IMR-90 (cell line): ENCODE results near the gene ESD. TPM values are rescaled to one million over a fixed set of nuclear protein-coding genes. Genes with fewer than 3 reads are reported as not detected.

Experiments
- ATAC-seq: fragments of 200-7000 bp; cut with Tn5 transposase; 2 replicates; pipeline ENCODE4 v1.9.1; 2020; ENCODE audit warnings: low read depth, mild to moderate bottlenecking, moderate library complexity
- BruUV-seq: library from RNA; stranded (reverse); fragments of 400-500 nt; replicated peaks from 2 replicates; lab custom pipeline; 2021; lab: Mats Ljungman, UMichigan
- CTCF ChIA-PET: fragments of 300-600 bp; formaldehyde crosslinking; extraction: SDS; loops from one replicate; lab custom pipeline; 2021; ENCODE audit warnings: antibody characterized with exemption; lab: Yijun Ruan, JAX
- POLR2A ChIA-PET: fragments of 300-600 bp; sonication (Branson Sonifier 250); formaldehyde crosslinking; loops from one replicate; lab custom pipeline; 2022; ENCODE audit warnings: antibody characterized with exemption; ENCODE audit not compliant: unreplicated experiment; lab: Charles Lee
- DNase-seq: peaks from one replicate; pipeline ENCODE4 v3.0.0; 2013
- H2AFZ ChIP-seq: replicated peaks from 2 replicates; pipeline ENCODE3; 2013; ENCODE audit warnings: low read length, mild to moderate bottlenecking; ENCODE audit not compliant: poor library complexity
- H2AK5ac ChIP-seq: 2 replicates; pipeline ENCODE4 v1.6.1; 2013; ENCODE audit warnings: low read depth, low read length, inconsistent platforms
- H2AK9ac ChIP-seq: replicated peaks from 2 replicates; pipeline ENCODE3; 2013; ENCODE audit warnings: mild to moderate bottlenecking, low read depth, low read length, moderate library complexity; ENCODE audit not compliant: poor library complexity
- H2BK120ac ChIP-seq: 2 replicates; pipeline ENCODE4 v1.6.1; 2013; ENCODE audit warnings: low read depth, low read length, inconsistent platforms
- H2BK15ac ChIP-seq: 3 replicates; pipeline ENCODE4 v1.6.1; 2013; ENCODE audit warnings: low read depth, low read length, inconsistent platforms
- H2BK20ac ChIP-seq: 2 replicates; pipeline ENCODE4 v1.6.1; 2013; ENCODE audit warnings: low read depth, mild to moderate bottlenecking, inconsistent platforms, low read length, moderate library complexity
- H2BK5ac ChIP-seq: 2 replicates; pipeline ENCODE4 v1.6.1; 2013; ENCODE audit warnings: mild to moderate bottlenecking, low read depth, low read length, inconsistent platforms; ENCODE audit not compliant: poor library complexity, severe bottlenecking
- H3K14ac ChIP-seq: replicated peaks from 2 replicates; pipeline ENCODE4 v1.6.1; 2013; ENCODE audit warnings: low read depth, low read length, inconsistent platforms
- H3K18ac ChIP-seq: 2 replicates; pipeline ENCODE4 v1.6.1; 2013; ENCODE audit warnings: low read depth, low read length, control low read depth
- H3K23ac ChIP-seq: 2 replicates; pipeline ENCODE4 v1.6.1; 2013; ENCODE audit warnings: low read depth, low read length, inconsistent platforms
- H3K27ac ChIP-seq: 2 replicates; pipeline ENCODE4 v1.5.1; 2013; ENCODE audit warnings: mild to moderate bottlenecking, control low read depth, low read length; ENCODE audit not compliant: insufficient read depth
- H3K27me3 ChIP-seq: 2 replicates; pipeline ENCODE4 v1.6.1; 2013; ENCODE audit warnings: low read length; ENCODE audit not compliant: control insufficient read depth, insufficient read depth
- H3K36me3 ChIP-seq: 2 replicates; pipeline ENCODE4 v1.6.1; 2013; ENCODE audit warnings: low read length, mixed read lengths; ENCODE audit not compliant: control insufficient read depth, insufficient read depth
- H3K4ac ChIP-seq: 2 replicates; pipeline ENCODE4 v1.6.1; 2013; ENCODE audit warnings: low read depth, low read length, inconsistent platforms
- H3K4me1 ChIP-seq: 2 replicates; pipeline ENCODE4 v1.6.1; 2013; ENCODE audit warnings: low read length, mixed read lengths; ENCODE audit not compliant: control insufficient read depth, insufficient read depth
- H3K4me2 ChIP-seq: 2 replicates; pipeline ENCODE4 v1.6.1; 2013; ENCODE audit warnings: low read depth, mild to moderate bottlenecking, control low read depth, low read length, moderate library complexity
- H3K4me3 ChIP-seq: 2 replicates; pipeline ENCODE4 v1.5.1; 2013; ENCODE audit warnings: low read depth, mild to moderate bottlenecking, control low read depth, low read length, moderate library complexity; ENCODE audit not compliant: insufficient read depth
- H3K56ac ChIP-seq: 2 replicates; pipeline ENCODE4 v1.6.1; 2013; ENCODE audit warnings: low read length, inconsistent platforms; ENCODE audit not compliant: insufficient read depth; ENCODE audit errors: extremely low read depth
- H3K79me1 ChIP-seq, 2 experiments: 2 replicates each; pipeline ENCODE4 v1.6.1; 2013; ENCODE audit warnings: low read length in 2 of 2, inconsistent platforms in 1 of 2, low read depth in 1 of 2
- H3K9ac ChIP-seq: 2 replicates; pipeline ENCODE4 v1.6.1; 2013; ENCODE audit warnings: low read depth, low read length, control low read depth
- H3K9me1 ChIP-seq: 2 replicates; pipeline ENCODE4 v1.6.1; 2013; ENCODE audit warnings: low read length, inconsistent platforms; ENCODE audit not compliant: insufficient read depth
- H3K9me3 ChIP-seq: 2 replicates; pipeline ENCODE4 v1.6.1; 2013; ENCODE audit warnings: low read length; ENCODE audit not compliant: control insufficient read depth, insufficient read depth
- H4K20me1 ChIP-seq: 2 replicates; pipeline ENCODE4 v1.6.1; 2013; ENCODE audit warnings: low read length, inconsistent platforms; ENCODE audit not compliant: insufficient read depth
- H4K5ac ChIP-seq: 2 replicates; pipeline ENCODE4 v1.6.1; 2013; ENCODE audit warnings: mild to moderate bottlenecking, low read depth, low read length, control low read depth
- H4K8ac ChIP-seq, 2 experiments: 2 replicates each; pipeline ENCODE4 v1.6.1; 2013; ENCODE audit warnings: low read depth in 2 of 2, low read length in 2 of 2, control low read depth in 1 of 2, inconsistent platforms in 1 of 2
- H4K91ac ChIP-seq: 2 replicates; pipeline ENCODE4 v1.6.1; 2013; ENCODE audit warnings: low read depth, low read length, inconsistent platforms; ENCODE audit not compliant: insufficient read depth
- MAZ ChIP-seq: IDR thresholded peaks from 2 replicates; pipeline ENCODE4 v1.6.1; 2012; ENCODE audit warnings: low read depth, mild to moderate bottlenecking, low read length, improper control_type of control experiment, moderate library complexity, borderline replicate concordance
- RAD21 ChIP-seq: IDR thresholded peaks from 2 replicates; pipeline ENCODE4 v1.6.1; 2012; ENCODE audit warnings: low read length, improper control_type of control experiment
- USF2 ChIP-seq: fragments of 150-350 bp; IDR thresholded peaks from 2 replicates; pipeline ENCODE4 v1.6.1; 2017; ENCODE audit warnings: mild to moderate bottlenecking, antibody characterized with exemption, low read length, low read depth
- WGBS, 2 experiments: methylation state at CpG; one replicate each; pipeline versions ENCODE4 v1.1.5 to v1.1.7; 2013; ENCODE audit warnings: missing lambda C conversion rate in 2 of 2; ENCODE audit not compliant: insufficient read length in 1 of 2; ENCODE audit errors: extremely low coverage in 2 of 2; 5-methylcytosine and 5-hydroxymethylcytosine counted together
- dilution Hi-C: fragments of 300-500 bp; cut with HindIII; formaldehyde crosslinking; loops from one replicate; pipeline ENCODE4 v1.14.3; 2018; ENCODE audit warnings: low sequenced_read_pairs; ENCODE audit not compliant: unreplicated experiment
- in situ Hi-C: fragments of 300-500 bp; cut with MboI; formaldehyde crosslinking; loops from 3 replicates; pipeline ENCODE4 v1.14.3; 2019; ENCODE audit warnings: low sequenced_read_pairs, inconsistent platforms, mixed read lengths
- intact Hi-C: fragments of 100-400 bp; cut with micrococcal nuclease; formaldehyde crosslinking; loops from 2 replicates; pipeline ENCODE4 v1.10.0; 2022
- polyA plus RNA-seq, 3 experiments: library from polyadenylated mRNA; depleted of rRNA; stranded (reverse); fragments of >200 nt; gene quantifications; 2 replicates each; pipeline ENCODE4 v1.2.3, GENCODE V29; 2012; ENCODE audit warnings: low replicate concordance in 1 of 3
- total RNA-seq: library from RNA; depleted of rRNA; stranded (reverse); fragments of >200 nt; gene quantifications from 2 replicates; pipeline ENCODE4 v1.2.3, GENCODE V29; 2012
- TF ChIP-seq, protein P1 (sequence below): conservative IDR thresholded peaks from 2 replicates; pipeline ENCODE4 v1.5.1; 2012; ENCODE audit warnings: mild to moderate bottlenecking, low read depth, low read length, improper control_type of control experiment

The ESD gene
- total and polyA plus RNA-seq, 2 of the 4 experiments (the other 2 are of a cell fraction) = 90.4 to 135 TPM

DNA sequence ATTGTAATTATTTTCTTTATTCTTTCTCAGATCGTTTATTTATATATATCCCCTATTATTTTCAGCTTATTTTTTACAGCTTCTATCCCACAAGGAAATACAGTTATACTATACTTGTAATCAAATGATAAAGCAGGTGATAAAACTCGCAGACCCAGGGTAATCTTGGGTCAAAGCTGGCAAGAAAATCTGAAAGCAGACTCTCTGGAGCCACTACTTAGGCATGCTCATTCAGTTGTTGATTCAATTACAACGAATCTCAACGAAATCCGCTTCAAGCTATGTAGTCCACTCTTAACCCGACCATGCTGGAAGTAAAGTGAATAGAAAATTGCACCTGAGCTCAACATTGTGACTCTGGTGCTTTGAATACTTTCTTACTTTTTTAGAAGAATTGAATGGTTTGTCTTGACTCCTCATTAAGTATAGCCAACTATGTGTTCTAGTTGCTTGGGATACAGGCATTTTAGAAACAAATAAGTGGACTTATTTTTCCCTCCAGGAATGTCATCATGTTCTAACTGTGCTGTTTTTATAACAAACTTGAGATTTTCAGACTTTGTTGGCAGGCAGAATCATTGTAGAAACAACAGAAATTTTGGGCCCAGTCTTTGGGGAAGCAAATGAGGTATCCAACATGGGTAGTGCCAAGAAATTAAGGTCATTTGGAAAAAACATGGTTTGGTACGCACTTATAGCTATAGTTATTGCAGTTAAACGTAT lies 21.4 kb downstream of the ESD start:
- ATAC-seq = no peak

More for the DNA sequence above, 21.4 kb downstream of the ESD start:
- no peak for DNase-seq
- TF ChIP-seq, protein P1, sequence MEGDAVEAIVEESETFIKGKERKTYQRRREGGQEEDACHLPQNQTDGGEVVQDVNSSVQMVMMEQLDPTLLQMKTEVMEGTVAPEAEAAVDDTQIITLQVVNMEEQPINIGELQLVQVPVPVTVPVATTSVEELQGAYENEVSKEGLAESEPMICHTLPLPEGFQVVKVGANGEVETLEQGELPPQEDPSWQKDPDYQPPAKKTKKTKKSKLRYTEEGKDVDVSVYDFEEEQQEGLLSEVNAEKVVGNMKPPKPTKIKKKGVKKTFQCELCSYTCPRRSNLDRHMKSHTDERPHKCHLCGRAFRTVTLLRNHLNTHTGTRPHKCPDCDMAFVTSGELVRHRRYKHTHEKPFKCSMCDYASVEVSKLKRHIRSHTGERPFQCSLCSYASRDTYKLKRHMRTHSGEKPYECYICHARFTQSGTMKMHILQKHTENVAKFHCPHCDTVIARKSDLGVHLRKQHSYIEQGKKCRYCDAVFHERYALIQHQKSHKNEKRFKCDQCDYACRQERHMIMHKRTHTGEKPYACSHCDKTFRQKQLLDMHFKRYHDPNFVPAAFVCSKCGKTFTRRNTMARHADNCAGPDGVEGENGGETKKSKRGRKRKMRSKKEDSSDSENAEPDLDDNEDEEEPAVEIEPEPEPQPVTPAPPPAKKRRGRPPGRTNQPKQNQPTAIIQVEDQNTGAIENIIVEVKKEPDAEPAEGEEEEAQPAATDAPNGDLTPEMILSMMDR = no peak
- no peak for TF ChIP-seq USF2
- TF ChIP-seq MAZ = no peak
- TF ChIP-seq RAD21 = no peak
- intact Hi-C loops = loop anchor here (2.0 kb wide), 1 partner anchor 13 kb away; no protein-coding TSS in a partner anchor
- BruUV-seq = no TSS peak
- Histone ChIP-seq H3K27ac (no peak overlapping the region), H2BK15ac (no peak overlapping the region), H3K9me1 (no peaks in the 10 kb centered on the region; the same call in 1 of the 2 replicates), H4K91ac (no peak overlapping the region), H2AFZ (no peak overlapping the region), H3K27me3 (no peaks in the 10 kb centered on the region), H4K8ac (no peak overlapping the region), H2BK120ac (no peak overlapping the region), H3K36me3 (peaks cover 14% of the 10 kb centered on the region), H3K18ac (no peak overlapping the region), H2BK5ac (no peak overlapping the region), H2AK9ac (no peak overlapping the region), H3K9me3 (no peaks in the 10 kb centered on the region), H3K9ac (no peak overlapping the region), H4K5ac (no peak overlapping the region), H3K56ac (no peak overlapping the region), H3K4me3 (no peak overlapping the region), H3K79me1 (peaks cover 0 to 4% of the 10 kb centered on the region in 2 experiments; a peak in 1 of 4 replicates), H2AK5ac (no peak overlapping the region), H3K4me1 (peaks cover 3% of the 10 kb centered on the region; the same call in 1 of the 2 replicates), H3K14ac (no peak overlapping the region), H3K4me2 (no peak overlapping the region), H4K20me1 (no peaks in the 10 kb centered on the region; the same call in 1 of the 2 replicates), H3K23ac (no peak overlapping the region), H2BK20ac (no peak overlapping the region), H3K4ac (no peak overlapping the region)
- in situ Hi-C loops = no loop called here
- dilution Hi-C loops = no loop called here
- ChIA-PET CTCF (no interaction called here), POLR2A (no interaction called here)
- WGBS, 2 experiments = no CpG with 5 or more reads among the region's 8 CpGs
